Measurements from ENCODE around the gene B3GNT8.
A peak's percentile ranks its signal among the peaks of the same experiment; 100 is the strongest.
"Not testable (repeated sequence)": the region's sequence is repeated elsewhere in the genome, so short reads cannot be mapped to it uniquely, and the experiment has no call there.

B3GNT8 gene

DNA sequence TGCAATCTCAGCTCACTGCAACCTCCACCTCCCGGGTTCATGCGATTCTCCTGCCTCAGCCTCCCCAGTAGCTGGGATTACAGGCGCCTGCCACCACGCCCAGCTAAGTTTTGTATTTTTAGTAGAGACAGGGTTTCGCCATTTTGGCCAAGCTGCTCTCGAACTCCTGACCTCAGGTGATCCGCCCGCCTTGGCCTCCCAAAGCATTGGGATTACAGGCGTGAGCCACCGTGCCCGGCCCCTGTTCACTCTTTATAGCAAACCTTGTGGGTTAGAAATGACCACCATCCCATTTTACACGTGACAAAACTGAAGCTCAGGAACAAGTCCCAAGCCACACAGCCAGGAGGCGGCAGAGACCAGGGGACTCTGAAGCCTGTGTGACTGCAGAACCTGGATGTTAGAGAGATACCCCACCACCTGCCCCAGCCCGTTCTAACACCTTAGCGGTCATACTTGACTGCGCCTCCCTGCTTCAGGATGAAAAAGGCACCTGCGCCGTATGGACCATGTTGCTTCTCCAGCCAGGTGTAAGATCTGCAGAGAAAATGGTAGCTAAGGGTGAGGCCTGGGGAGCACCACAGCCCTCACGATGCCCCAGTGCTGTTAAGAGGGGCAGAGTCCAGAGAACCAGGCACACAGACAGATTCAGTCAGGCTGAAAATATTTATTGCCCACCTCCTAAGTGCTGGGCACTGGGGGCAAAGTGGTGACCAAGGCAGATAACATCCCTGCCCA is 8.9 kb upstream of the B3GNT8 start:
- DNase-seq (ENCODE audit: low spot score) = no peak

DNA sequence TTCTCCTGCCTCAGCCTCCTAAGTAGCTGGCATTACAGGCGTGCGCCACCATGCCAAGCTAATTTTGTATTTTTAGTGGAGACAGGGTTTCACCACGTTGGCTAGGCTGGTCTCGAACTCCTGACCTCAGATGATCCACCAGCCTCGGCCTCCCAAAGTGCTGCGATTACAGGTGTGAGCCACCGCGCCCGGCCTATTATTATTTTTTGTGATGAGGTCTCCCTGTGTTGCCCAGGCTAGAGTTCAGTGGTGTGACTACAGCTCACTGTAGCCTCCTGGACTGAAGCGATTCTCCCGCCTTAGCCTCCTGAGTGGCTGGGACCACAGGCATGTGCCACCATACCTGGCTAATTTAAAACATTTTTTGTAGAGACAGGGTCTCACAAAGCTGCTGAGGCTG is 8.2 kb upstream of the B3GNT8 start:
- not testable (repeated sequence) for DNase-seq (ENCODE audit: low spot score)

DNA sequence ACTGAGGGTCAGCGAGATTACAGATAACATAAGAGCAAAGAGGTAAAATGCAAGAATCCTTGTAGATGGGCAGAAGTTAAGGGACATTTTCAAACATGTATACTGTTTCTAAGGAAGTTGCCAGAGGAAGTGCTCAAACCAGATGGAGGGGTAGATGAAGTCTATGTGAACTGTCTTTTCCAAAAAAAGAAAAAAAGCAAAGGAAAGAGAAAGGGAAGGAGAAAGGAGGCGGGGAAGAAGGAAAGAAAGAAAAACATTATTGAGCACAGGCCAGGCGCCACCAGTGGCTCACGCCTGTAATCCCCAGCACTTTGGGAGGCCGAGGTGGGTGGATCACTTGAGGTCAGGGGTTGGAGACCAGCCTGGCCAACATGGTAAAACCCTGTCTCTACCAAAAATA is 7.3 kb upstream of the B3GNT8 start:
- DNase-seq (ENCODE audit: low spot score) = no peak

DNA sequence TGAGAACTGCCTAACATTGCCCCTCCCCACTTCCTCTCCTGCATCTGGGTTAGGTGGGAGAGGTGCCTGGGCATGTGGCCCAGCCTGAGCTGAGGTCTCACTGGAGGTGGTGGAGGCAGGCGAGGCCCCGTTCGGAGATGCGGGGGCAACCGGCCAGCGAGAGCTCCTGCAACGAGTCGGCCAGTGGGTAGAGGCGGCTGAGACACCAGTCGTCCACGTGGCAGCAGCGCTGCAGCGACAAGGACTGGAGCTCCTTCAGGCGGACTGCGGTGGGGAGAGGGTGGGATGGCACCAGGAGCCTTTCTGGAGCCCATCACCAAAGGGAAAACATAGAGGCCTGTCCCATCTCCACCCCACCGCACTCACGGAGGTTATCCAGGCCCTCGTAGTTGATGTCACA is 6.0 kb upstream of the B3GNT8 start:
- no peak for DNase-seq (ENCODE audit: low spot score)

DNA sequence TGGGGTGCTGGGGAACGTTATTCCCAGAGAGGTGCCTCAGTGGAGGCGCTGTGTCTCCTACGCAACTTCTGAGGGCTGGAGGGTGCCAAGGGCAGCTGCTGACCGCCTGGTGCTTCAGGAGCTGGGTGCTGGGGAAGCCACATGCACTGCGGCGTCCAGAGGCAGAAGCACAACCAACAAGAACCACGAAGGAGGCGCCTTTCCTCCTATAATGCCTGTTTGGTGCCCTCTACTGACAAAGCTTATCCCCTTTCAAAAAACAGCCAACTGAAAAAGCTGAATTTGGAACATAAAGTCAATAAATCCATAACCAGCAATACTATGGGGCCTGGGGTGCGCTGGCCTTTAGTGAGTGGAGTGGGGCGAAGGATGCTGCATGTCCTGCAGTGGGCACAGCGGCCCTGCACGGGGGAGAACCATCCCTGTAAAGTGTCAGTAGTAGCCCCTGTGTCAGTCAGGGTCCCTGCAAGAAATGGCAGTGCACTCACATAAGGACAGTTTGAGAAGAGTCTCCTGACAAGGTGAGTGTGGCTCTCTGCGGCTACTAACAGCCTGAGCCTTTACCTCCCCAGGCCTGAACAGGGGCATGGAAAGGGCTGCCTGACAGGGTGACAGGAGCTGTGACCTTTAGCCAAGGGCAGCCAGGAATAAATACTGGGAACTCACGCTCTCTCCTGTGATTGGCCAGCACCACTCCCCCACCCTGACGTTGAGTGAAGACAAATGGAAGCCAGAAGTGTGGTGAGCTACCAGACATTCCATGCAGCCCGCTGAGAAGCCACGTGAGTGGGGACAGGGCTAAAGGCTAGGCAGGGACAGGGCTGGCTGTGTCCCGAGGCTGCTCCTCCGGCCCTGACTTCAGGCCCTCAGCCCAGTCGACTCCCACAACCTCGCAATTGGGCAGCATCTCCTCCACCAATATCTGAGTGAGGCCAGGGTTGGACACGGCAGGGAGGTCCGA is 4.5 kb upstream of the B3GNT8 start:
- DNase-seq (ENCODE audit: low spot score) = peak; percentile 30

DNA sequence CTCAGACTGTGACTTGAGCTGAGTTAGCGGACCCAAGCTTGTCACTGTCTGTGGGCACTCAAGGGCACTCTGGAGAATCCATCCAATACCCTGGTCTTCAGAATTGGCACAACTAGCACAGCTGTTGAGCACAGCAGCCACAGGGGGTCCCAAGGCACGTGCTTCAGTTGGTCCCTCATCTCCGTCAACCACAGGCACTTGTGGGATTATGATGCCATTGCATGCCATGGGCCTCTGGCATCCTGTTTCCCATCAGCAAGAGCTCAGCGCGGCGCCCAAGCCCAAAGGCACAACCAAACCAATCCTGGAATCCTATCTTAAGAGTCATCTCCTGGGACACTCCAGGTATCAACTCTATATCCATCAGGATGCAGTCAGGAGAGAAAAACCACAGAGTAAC is 3.7 kb upstream of the B3GNT8 start:
- DNase-seq (ENCODE audit: low spot score) = no peak

DNA sequence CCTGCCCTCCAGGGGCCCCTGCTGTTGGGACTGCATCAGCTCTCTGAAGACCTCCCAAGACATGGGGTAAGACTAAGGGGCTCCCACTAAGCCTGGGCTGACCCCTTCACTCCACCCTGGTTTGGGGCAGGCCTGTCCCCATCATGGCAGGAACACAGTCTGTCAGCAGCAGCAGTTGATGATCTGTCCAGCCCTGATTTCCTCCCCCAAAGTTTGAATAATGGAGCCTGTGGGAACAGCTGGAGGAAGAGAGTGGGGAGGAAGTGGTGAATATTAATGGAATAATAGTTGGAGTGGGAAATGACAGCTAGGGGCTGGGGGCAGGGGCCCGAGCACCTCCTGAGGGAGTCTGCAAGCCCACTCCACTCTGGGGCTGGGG is 1.3 kb upstream of the B3GNT8 start:
- DNase-seq (ENCODE audit: low spot score) = no peak

DNA sequence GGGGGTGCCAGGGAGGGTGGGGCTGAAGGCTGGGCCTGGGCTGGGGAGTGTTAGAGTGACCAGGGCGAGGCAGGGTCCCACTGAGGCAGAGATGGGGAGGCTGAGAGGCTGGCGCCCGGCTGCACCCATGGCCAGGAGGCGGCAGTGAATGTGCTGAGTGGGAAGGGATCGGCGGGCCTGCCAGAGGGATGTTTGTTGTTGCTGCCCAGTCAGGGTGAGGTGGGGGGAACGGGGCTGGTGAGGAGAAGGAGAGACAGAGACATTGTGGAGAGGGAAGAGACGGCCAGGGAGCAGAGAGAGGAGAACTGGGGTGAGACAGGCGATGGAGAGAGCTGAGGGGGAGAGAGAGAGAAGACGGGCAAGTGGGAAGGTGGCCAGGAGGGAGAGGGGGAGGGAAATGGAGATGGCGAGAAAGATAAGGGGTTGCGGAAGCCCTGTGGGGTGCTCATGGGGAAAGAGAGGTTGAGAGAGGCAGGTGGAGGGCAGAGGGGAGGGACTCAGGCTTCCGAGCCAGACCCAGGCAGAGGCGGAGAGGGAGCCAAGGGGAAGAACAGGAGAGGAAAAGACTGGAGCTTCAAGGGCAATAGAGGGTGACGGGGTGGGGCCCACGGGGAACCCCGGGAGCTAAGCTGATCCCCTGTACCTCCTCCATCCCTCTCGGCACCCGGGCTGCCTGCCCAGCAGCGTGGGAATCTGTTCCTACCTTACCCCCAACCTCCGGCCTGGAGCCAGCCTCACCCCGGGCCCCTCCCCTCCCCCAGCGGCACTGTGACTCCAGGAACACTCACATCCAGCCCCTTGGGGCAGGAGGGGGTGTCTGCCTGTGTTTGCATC is 690 bp upstream of the B3GNT8 start:
- no peak for DNase-seq (ENCODE audit: low spot score)

DNA sequence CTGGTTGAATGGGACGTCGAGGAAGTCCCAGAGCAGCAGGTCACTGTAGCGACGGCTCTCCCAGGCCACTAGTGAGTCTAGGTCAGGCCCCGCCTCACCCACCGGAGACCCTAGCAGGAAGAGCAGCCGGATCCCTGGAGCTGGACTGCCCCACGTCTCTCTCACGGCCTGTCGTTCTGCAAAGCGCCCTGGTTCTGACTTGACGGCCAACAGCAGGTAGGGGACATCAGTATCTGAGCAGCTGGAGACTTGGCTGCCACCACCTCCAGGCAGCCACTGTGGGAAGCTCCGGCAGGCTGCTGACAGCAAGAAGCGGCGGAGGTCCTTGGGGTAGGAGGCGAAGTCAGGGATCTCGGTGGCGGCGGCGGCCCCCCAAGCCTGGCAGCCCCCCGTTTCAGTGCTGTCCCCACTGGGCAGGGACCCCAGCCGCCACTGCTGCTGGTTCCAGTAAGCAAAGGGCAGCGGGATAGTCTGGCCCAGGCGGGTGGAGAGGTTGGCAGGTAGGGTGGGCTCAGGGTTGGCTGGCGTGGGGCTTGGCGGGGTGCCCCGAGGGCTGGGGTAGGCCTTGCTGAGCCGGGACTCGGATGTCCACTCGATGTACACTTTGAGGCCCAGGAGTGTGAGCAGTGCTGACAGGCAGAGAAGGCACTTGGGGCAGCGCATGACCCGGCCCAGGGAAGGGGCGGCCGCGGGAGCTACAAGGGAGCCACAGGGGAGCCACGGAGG is 895 bp downstream of the B3GNT8 start:
- DNase-seq (ENCODE audit: low spot score) = no peak

DNA sequence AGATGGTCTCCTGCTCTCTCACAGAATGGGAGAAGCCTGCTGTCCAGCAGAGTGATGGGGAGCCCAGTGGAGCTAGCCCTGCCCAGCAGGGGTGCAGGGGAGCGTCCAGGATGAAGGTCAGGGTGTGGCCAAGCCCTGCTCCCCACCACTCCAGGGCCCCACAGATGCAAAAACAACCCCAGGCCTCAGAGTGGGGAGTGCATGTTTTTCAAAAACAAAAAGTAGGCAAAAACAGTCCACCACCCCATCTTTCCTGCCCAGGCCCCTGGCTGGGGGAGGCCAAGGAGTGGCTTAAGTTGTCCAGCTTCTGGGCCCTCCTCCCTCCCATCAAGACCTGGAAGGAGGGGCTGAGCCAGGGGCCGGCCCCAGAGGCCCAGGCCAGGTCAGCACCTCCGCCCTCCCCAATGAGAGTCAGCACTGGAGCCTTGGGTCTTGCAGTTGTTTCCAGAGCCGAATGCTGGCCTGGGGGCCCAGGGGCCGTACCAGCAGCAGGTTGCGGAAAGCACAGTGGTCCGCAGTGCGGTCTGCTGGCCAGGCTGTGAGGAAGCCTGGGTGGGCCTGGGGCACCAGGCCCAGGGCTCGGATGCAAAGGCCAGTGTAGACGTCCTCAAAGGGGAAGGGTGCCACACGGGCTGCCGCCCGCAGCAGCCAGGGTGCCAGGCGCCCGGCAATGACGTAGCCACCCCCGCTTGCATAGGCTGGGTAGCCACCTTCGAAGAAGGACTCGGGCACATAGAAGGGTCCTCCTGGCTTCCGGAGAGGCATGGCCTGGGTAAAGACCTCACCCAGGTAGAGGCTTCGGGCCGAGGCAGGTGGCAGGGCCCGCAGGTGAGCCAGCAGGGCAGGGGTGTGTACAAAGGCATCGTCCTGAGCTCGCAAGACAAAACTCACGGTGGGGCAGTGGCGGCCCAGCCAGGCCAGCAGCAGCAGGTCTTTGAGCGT is 1.7 kb downstream of the B3GNT8 start:
- DNase-seq (ENCODE audit: low spot score) = no peak

DNA sequence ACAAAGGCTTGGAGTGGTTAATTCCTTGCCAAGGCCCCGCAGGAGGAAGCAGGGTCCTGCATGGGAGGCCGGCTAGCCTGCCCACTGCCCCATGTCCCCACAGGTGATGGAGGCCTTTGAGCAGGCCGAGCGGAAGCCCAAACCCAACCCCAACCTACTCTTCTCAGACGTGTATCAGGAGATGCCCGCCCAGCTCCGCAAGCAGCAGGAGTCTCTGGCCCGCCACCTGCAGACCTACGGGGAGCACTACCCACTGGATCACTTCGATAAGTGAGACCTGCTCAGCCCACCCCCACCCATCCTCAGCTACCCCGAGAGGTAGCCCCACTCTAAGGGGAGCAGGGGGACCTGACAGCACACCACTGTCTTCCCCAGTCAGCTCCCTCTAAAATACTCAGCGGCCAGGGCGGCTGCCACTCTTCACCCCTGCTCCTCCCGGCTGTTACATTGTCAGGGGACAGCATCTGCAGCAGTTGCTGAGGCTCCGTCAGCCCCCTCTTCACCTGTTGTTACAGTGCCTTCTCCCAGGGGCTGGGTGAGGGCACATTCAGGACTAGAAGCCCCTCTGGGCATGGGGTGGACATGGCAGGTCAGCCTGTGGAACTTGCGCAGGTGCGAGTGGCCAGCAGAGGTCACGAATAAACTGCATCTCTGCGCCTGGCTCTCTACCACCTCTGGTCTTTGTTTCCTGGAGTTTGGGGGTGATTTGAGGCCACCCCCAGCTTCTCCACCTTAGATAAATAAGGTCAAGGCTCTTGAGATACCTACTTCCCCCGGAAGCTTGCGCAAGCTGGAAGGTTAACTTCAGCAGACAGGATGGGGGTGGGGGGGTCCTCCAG is 2.6 kb downstream of the B3GNT8 start:
- DNase-seq (ENCODE audit: low spot score) = no peak

DNA sequence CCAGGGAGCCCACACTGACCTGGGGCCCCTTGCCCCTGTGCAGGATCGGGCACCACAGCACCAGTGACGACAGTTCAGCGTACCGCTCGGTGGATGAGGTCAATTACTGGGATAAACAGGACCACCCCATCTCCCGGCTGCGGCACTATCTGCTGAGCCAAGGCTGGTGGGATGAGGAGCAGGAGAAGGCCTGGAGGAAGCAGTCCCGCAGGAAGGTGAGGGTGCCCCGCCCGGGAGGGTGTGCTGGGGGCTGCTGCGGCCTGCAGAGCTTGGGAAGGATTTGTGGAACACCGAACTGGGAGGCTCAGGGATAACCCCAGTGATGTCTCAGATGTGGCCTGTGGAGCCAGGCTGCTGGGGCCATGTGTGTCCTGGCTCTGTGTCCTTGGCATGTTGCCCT is 4.2 kb downstream of the B3GNT8 start:
- DNase-seq (ENCODE audit: low spot score) = no peak

DNA sequence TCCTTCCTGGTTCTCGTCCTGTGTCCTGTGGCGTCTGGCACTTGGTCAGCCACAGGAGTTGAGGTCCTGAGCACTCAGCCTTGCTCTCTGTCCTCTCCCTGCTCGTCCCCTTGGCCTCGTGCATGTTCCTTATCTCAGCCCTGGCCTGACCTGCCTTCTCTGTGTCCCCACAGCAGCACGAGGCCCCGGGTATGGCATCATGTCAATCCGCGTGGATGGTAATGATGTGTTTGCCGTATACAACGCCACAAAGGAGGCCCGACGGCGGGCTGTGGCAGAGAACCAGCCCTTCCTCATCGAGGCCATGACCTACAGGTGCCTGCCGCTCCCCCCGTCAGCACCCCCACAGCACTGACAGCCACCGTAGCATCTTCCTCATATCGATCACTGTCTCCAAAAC is 4.7 kb downstream of the B3GNT8 start:
- no peak for DNase-seq (ENCODE audit: low spot score)

DNA sequence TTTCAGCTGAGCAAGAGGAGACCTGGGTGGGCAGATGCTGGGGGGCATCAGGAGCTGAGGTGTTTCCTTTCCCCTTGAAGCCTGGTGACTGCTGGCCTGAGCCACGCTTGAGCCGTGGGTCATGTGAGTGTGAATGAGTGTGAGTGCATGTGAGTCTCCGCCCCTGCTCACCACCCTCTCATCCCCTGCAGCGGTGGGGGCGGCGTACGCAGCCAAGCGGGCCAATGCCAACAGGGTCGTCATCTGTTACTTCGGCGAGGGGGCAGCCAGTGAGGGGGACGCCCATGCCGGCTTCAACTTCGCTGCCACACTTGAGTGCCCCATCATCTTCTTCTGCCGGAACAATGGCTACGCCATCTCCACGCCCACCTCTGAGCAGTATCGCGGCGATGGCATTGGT is 5.2 kb downstream of the B3GNT8 start:
- no peak for DNase-seq (ENCODE audit: low spot score)

DNA sequence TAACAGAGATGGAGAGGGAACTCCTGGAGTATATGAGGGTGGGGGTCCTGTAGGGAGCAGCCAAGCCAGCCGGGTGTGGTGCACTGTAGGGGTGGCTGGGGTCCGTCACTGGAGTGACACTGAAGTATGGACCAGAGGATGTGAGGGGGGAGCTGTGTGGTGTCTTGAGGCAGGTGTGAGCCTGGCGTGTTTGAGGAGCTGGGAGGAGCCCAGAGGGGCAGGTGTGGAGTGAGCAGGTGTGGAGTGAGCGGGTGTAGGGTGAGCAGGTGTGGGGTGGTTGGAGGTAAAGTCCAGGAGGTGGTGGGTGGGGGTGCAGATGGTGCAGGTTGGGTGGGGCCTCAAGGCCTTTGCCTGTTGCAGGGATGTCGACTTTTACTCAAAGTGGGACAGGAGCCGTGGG is 5.9 kb downstream of the B3GNT8 start:
- no peak for DNase-seq (ENCODE audit: low spot score)

DNA sequence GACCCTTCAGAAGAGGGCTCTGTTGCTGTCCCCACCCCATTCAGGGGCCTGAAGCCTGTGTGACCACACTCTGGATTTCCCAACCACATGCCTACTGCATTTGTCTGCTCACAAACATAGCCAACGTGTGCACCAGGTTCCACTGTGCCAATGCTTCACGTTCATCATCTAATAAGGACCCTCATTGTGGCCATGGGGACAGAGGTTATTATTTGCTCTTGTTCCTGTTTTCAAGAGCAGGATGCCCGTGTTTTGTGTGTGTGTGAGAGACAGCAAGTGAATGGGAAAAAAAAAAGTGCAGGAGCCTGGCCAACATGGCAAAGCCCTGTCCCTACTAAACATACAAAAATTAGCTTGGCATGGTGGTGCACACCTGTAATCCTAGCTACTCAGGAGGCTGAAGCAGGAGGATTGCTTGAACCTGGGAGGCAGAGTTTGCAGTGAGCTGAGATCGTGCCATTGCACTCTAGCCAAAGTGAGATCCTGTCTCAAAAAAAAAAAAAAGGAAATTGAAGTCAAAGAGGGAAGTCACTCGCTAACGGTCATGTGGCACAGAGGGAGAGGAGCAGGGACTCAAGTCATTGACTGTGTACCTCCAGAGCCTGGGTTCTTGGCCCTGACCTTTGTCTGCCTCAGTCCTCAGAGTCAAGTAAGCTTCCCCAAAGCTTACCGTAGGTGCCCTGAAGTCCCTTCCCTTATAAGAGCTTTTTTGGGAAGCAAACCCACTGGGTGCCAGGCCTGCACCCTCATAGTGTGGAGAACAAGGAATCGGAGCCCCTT is 6.9 kb downstream of the B3GNT8 start:
- DNase-seq (ENCODE audit: low spot score) = no peak

DNA sequence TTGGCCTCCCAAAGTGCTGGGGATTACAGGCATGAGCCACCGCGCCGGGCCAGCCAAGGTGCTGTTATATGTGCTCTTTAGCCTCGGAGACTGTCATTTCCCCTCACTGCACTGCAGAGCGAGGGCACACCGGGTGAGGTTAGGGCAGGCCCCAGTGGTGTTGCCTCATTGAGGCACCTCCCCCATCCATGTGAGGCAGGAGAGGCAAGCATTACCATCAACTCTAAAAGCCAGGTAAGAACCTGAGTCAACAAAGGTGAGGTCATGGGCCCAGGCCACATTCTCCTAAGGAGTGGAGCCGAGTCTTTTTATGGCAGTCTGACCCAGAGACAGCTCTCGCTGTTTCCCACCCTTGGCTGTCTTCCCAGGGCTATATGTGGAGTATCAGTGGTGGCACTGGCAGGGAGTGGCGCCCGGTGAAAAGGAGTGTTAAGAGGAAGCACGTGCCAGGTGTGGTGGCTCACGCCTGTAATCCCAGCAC is 10.9 kb downstream of the B3GNT8 start:
- DNase-seq (ENCODE audit: low spot score) = no peak

DNA sequence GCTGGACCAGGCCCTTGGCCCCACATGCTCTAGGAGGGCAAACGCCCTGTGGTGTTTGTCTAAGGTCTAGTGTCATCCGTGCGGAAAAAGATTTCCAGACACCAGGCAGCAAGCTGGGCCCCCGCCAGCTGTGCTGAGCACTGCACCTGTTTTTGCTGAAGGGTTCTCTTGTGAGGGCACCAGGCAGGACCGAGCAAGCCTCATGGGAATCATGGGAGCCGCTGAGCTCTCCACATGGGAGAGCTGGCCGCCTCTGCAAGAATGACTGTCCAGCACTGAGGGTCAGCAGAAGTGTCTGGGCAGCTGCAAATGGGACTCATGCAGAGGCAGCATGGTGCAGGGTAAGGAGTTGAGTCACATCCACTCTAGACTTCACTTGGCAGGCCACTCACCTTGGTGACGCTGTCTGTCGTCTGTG is 12.0 kb downstream of the B3GNT8 start:
- DNase-seq (ENCODE audit: low spot score) = no peak

DNA sequence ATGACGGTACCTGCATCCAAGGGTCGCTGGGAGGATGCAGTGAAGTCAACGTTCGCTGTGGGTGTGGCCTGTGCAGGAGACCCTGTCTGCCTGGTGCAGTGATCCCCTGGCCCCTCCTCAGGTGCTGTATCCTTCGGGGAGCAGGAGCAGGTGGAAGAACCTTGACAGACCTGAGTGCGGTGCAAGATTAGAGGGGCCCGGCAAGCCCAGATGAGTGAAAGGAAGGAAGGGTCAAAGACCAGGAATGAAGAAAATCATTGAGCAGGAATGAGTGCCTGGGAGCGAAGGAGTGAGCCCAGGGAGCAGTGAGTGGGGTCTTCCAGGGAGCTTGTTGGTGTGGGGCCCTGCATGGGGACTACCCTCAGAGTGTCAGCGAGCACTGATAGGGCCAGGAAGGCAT is 12.7 kb downstream of the B3GNT8 start:
- DNase-seq (ENCODE audit: low spot score) = no peak

Measured in SW480 (cell line).